ENCODE results near the gene GAS2L1. TPM values are rescaled to one million over a fixed set of nuclear protein-coding genes. Genes with fewer than 3 reads are reported as not detected.

Gene GAS2L1
- polyA plus RNA-seq, 1 donor (not counting 4 experiments of a cell fraction or from before 2014, with no cell fraction given), result 11.3 TPM

DNA sequence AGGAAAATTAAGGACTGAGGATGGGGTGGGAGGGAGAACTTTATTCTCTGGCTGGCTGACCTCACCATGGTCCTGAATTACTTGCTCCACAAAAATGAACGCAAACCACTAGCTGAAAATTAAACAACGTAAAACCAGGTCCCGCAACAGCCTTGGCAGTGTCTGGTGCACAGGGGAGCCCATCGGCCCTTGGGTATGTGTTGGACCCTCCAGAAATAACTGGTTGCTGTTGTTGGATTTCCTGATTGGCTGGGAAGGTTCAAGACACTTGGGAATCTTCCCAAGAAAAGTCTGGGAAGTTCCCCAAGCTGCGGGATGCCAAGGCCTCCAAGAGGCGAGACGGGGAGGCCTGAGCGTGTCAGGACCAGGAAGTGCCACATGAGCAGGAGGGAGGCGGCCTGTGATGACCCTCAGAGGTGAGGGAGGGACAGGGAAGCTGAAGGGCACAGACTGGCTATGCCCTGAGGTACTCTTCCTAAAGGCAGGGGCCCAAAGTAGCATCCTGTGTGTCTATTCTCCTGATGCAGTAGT, 19.4 kb downstream of the GAS2L1 start:
- DNase-seq (ENCODE audit: low read depth, low spot score), result no peak
- Histone ChIP-seq H2AFZ (ENCODE audit: control insufficient read depth, low read length) (no peak overlapping the region), H3K4me2 (ENCODE audit: control insufficient read depth, extremely low read depth, insufficient read depth, low read depth, low read length) (no peak overlapping the region), H3K9me3 (ENCODE audit: control insufficient read depth, low read depth, low read length) (no peaks in the 10 kb centered on the region), H3K27me3 (ENCODE audit: control insufficient read depth, extremely low read depth, insufficient read depth, low read length) (no peaks in the 10 kb centered on the region), H3K4me3 (ENCODE audit: control insufficient read depth in 2 of 3, extremely low read depth in 1 of 3, insufficient read depth in 2 of 3, low read depth in 1 of 3, low read length in 3 of 3) (no peak overlapping the region), H3K9me1 (ENCODE audit: control insufficient read depth, extremely low read depth, insufficient read depth, low read length) (no peaks in the 10 kb centered on the region), H3K9ac (ENCODE audit: control insufficient read depth, extremely low read depth, insufficient read depth, low read length) (no peak overlapping the region), H3K79me2 (ENCODE audit: control insufficient read depth, insufficient read depth, low read length) (no peaks in the 10 kb centered on the region), H3K27ac (ENCODE audit: control insufficient read depth, insufficient read depth, low read length) (no peak overlapping the region), H3K36me3 (ENCODE audit: control insufficient read depth in 2 of 2, extremely low read depth in 1 of 2, insufficient read depth in 2 of 2, low read length in 2 of 2) (peaks cover 11 to 23% of the 10 kb centered on the region in 2 experiments), H3K4me1 (ENCODE audit: control insufficient read depth, extremely low read depth, insufficient read depth, low read length) (no peaks in the 10 kb centered on the region), H4K20me1 (ENCODE audit: control insufficient read depth, extremely low read depth, insufficient read depth, low read length) (no peaks in the 10 kb centered on the region)
- dilution Hi-C loops (cut with MboI; ENCODE audit: extremely low pct_ligation_motif_present, low sequenced_read_pairs), result no loop called here
- TF ChIP-seq, protein P1, sequence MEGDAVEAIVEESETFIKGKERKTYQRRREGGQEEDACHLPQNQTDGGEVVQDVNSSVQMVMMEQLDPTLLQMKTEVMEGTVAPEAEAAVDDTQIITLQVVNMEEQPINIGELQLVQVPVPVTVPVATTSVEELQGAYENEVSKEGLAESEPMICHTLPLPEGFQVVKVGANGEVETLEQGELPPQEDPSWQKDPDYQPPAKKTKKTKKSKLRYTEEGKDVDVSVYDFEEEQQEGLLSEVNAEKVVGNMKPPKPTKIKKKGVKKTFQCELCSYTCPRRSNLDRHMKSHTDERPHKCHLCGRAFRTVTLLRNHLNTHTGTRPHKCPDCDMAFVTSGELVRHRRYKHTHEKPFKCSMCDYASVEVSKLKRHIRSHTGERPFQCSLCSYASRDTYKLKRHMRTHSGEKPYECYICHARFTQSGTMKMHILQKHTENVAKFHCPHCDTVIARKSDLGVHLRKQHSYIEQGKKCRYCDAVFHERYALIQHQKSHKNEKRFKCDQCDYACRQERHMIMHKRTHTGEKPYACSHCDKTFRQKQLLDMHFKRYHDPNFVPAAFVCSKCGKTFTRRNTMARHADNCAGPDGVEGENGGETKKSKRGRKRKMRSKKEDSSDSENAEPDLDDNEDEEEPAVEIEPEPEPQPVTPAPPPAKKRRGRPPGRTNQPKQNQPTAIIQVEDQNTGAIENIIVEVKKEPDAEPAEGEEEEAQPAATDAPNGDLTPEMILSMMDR (optimal IDR thresholded peaks at IDR 0.05 in 1 of 3, IDR thresholded peaks at IDR 0.05 in 1 of 3, conservative IDR thresholded peaks at IDR 0.05 in 1 of 3; ENCODE audit: extremely low read depth in 1 of 3, insufficient read depth in 2 of 3, low read length in 3 of 3), result no peak
- no peak for TF ChIP-seq EZH2 (IDR thresholded peaks at IDR 0.05; ENCODE audit: low read length)
- no peak for FAIRE-seq

DNA sequence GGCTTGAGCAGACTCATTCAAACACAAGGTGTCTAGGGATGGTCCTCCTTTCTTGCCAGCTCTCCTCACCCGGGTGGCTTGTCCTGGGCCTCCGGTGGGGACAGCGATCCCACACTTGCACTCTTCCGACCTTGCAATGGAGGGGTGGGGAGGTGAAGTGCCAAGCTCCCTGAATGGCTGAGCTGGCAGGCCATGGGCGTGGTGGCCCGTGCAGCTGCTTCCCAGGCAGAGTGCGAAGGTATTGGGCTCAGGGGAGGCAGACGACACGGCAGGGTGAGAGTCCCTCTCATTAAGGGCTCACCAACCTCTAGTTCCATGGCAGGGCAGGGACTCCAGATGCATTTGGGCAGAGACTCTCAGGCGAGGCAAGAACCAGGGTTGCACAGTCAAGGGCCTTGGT, 20.0 kb downstream of the GAS2L1 start:
- Histone ChIP-seq H3K9ac (ENCODE audit: control insufficient read depth, extremely low read depth, insufficient read depth, low read length) (no peak overlapping the region), H2AFZ (ENCODE audit: control insufficient read depth, low read length) (no peak overlapping the region), H3K27ac (ENCODE audit: control insufficient read depth, insufficient read depth, low read length) (no peak overlapping the region), H3K36me3 (ENCODE audit: control insufficient read depth in 2 of 2, extremely low read depth in 1 of 2, insufficient read depth in 2 of 2, low read length in 2 of 2) (peaks cover 13 to 26% of the 10 kb centered on the region in 2 experiments), H3K27me3 (ENCODE audit: control insufficient read depth, extremely low read depth, insufficient read depth, low read length) (no peaks in the 10 kb centered on the region), H3K4me1 (ENCODE audit: control insufficient read depth, extremely low read depth, insufficient read depth, low read length) (no peaks in the 10 kb centered on the region), H3K9me1 (ENCODE audit: control insufficient read depth, extremely low read depth, insufficient read depth, low read length) (no peaks in the 10 kb centered on the region), H3K4me3 (ENCODE audit: control insufficient read depth in 2 of 3, extremely low read depth in 1 of 3, insufficient read depth in 2 of 3, low read depth in 1 of 3, low read length in 3 of 3) (no peak overlapping the region), H3K9me3 (ENCODE audit: control insufficient read depth, low read depth, low read length) (no peaks in the 10 kb centered on the region), H3K79me2 (ENCODE audit: control insufficient read depth, insufficient read depth, low read length) (no peaks in the 10 kb centered on the region), H3K4me2 (ENCODE audit: control insufficient read depth, extremely low read depth, insufficient read depth, low read depth, low read length) (no peak overlapping the region), H4K20me1 (ENCODE audit: control insufficient read depth, extremely low read depth, insufficient read depth, low read length) (no peaks in the 10 kb centered on the region)
- DNase-seq (ENCODE audit: low read depth, low spot score) (no peak), FAIRE-seq (no peak)
- dilution Hi-C loops (cut with MboI; ENCODE audit: extremely low pct_ligation_motif_present, low sequenced_read_pairs), result no loop called here
- TF ChIP-seq EZH2 (IDR thresholded peaks at IDR 0.05; ENCODE audit: low read length), result no peak
- TF ChIP-seq, protein P1 (optimal IDR thresholded peaks at IDR 0.05 in 1 of 3, IDR thresholded peaks at IDR 0.05 in 1 of 3, conservative IDR thresholded peaks at IDR 0.05 in 1 of 3; ENCODE audit: extremely low read depth in 1 of 3, insufficient read depth in 2 of 3, low read length in 3 of 3), result no peak
